ENCODE results near the gene KCNH1. TPM values are rescaled to one million over a fixed set of nuclear protein-coding genes. Genes with fewer than 3 reads are reported as not detected.

KCNH1 gene
- total and polyA plus RNA-seq, 10 donors, result not detected

GRCh38 chr1:210857705-210858104 lies 276.2 kb downstream of the KCNH1 start:
- H3K4me3 ChIP-seq, result no peak overlapping the region
- no peak overlapping the region for H3K27ac ChIP-seq
- no peak for TF ChIP-seq CTCF (IDR thresholded peaks at IDR 0.05 in 8 of 11, conservative IDR thresholded peaks at IDR 0.05 in 3 of 11)
- no peak for TF ChIP-seq POLR2A (IDR thresholded peaks at IDR 0.05)
- TF ChIP-seq POLR2AphosphoS5 (IDR thresholded peaks at IDR 0.05), result no peak
- intact Hi-C loops (cut with DNase I; ENCODE audit: low total_unique reads), result no loop called here
- H3K36me3 ChIP-seq, result no peaks in the 10 kb centered on the region
- no peaks in the 10 kb centered on the region for H3K9me3 ChIP-seq
- 31 to 57% (median 50%) methylated on average over 1 of the region's 1 CpG for WGBS, 5 donors
- no peaks in the 10 kb centered on the region for H3K27me3 ChIP-seq (replicated peaks in 1 of 7)
- DNase-seq, result no peak
- no peaks in the 10 kb centered on the region for H3K4me1 ChIP-seq

- H3K4me3 ChIP-seq, result no peak overlapping the region
- intact Hi-C loops (cut with DNase I; ENCODE audit: low total_unique reads), result no loop called here
- no peaks in the 10 kb centered on the region for H3K27me3 ChIP-seq (replicated peaks in 1 of 7)
- DNase-seq, result no peak
- H3K36me3 ChIP-seq, result no peaks in the 10 kb centered on the region
- TF ChIP-seq CTCF (IDR thresholded peaks at IDR 0.05 in 8 of 11, conservative IDR thresholded peaks at IDR 0.05 in 3 of 11) (no peak), POLR2A (IDR thresholded peaks at IDR 0.05) (no peak), POLR2AphosphoS5 (IDR thresholded peaks at IDR 0.05) (no peak)
- no peaks in the 10 kb centered on the region for H3K9me3 ChIP-seq
- 77 to 87% (median 81%) methylated on average over 5 of the region's 5 CpGs for WGBS, 5 donors
- H3K4me1 ChIP-seq, result no peaks in the 10 kb centered on the region
- H3K27ac ChIP-seq, result no peak overlapping the region
Observed at GRCh38 chr1:210857146-210857663, 276.7 kb downstream of the KCNH1 start.

GRCh38 chr1:210855440-210855839 lies 278.5 kb downstream of the KCNH1 start:
- DNase-seq, result no peak
- no peaks in the 10 kb centered on the region for H3K36me3 ChIP-seq
- no peaks in the 10 kb centered on the region for H3K27me3 ChIP-seq (replicated peaks in 1 of 7)
- no peaks in the 10 kb centered on the region for H3K9me3 ChIP-seq
- WGBS, 5 donors, result 32 to 48% (median 40%) methylated on average over 4 of the region's 4 CpGs
- intact Hi-C loops (cut with DNase I; ENCODE audit: low total_unique reads), result no loop called here
- H3K4me3 ChIP-seq, result no peak overlapping the region
- no peak for TF ChIP-seq CTCF (IDR thresholded peaks at IDR 0.05 in 8 of 11, conservative IDR thresholded peaks at IDR 0.05 in 3 of 11)
- no peak for TF ChIP-seq POLR2AphosphoS5 (IDR thresholded peaks at IDR 0.05)
- TF ChIP-seq POLR2A (IDR thresholded peaks at IDR 0.05), result no peak
- no peak overlapping the region for H3K27ac ChIP-seq
- no peaks in the 10 kb centered on the region for H3K4me1 ChIP-seq

- H3K4me3 ChIP-seq, result no peak overlapping the region
- no peak for DNase-seq
- no peaks in the 10 kb centered on the region for H3K27me3 ChIP-seq (replicated peaks in 1 of 7)
- no peak overlapping the region for H3K27ac ChIP-seq
- H3K36me3 ChIP-seq, result no peaks in the 10 kb centered on the region
- intact Hi-C loops (cut with DNase I; ENCODE audit: low total_unique reads), result no loop called here
- TF ChIP-seq POLR2A (IDR thresholded peaks at IDR 0.05) (no peak), CTCF (IDR thresholded peaks at IDR 0.05 in 8 of 11, conservative IDR thresholded peaks at IDR 0.05 in 3 of 11) (no peak), POLR2AphosphoS5 (IDR thresholded peaks at IDR 0.05) (no peak)
- H3K9me3 ChIP-seq, result no peaks in the 10 kb centered on the region
- H3K4me1 ChIP-seq, result no peaks in the 10 kb centered on the region
Observed at GRCh38 chr1:210853276-210853675, 280.7 kb downstream of the KCNH1 start.
